Gastroesophageal sphincter (tissue), 4 donors: ENCODE data around the gene NCBP2. TPM values are rescaled to one million over a fixed set of nuclear protein-coding genes. Genes with fewer than 3 reads are reported as not detected.
A peak's percentile ranks its signal among the peaks of the same experiment; 100 is the strongest.
"Not testable (repeated sequence)": the region's sequence is repeated elsewhere in the genome, so short reads cannot be mapped to it uniquely, and the experiment has no call there.

Experiments
- ATAC-seq: fragments of 150-250 bp; one replicate; pipeline ENCODE4 v1.9.1; 2016; ENCODE audit warnings: mild to moderate bottlenecking, moderate library complexity
- H3K27ac ChIP-seq, 4 donors: fragments of 200-600 bp; sonication (generic) in 3 of 4; 1 replicate in 3 of 4; 2 replicates in 1 of 4; pipeline ENCODE4 v1.5.1; 2016 to 2019
- H3K27me3 ChIP-seq: fragments of 200-600 bp; sonication (generic); one replicate; pipeline ENCODE4 v1.5.1; 2019
- H3K36me3 ChIP-seq, 2 donors: fragments of 200-600 bp; sonication (generic); one replicate each; pipeline ENCODE4 v1.5.1; 2019; ENCODE audit warnings: control low read depth in 1 of 2
- H3K4me1 ChIP-seq, 3 donors: fragments of 200-600 bp; sonication (generic); 1 replicate in 2 of 3; 2 replicates in 1 of 3; pipeline ENCODE4 v1.5.1; 2016 to 2019; ENCODE audit warnings: control low read depth in 2 of 3
- H3K4me3 ChIP-seq, 2 donors: fragments of 200-600 bp; sonication (generic); one replicate each; pipeline ENCODE4 v1.5.1; 2019; ENCODE audit warnings: mild to moderate bottlenecking in 1 of 2, moderate library complexity in 1 of 2
- H3K9me3 ChIP-seq, 3 donors: fragments of 200-600 bp; sonication (generic); one replicate each; pipeline ENCODE4 v1.5.1; 2017 to 2019; ENCODE audit warnings: control low read depth in 2 of 3
- CTCF ChIP-seq, 4 experiments: fragments of 200-600 bp in 2 of 4; fragments of 450-650 bp in 2 of 4; sonication (generic) in 1 of 4; IDR thresholded peaks; one replicate each; pipeline ENCODE4 v1.5.1; 2017 to 2019; ENCODE audit warnings: antibody characterized with exemption in 4 of 4, mild to moderate bottlenecking in 2 of 4, moderate library complexity in 2 of 4
- EP300 ChIP-seq: sonication (generic); formaldehyde crosslinking; IDR thresholded peaks from one replicate; pipeline ENCODE4 v1.6.1; 2017; ENCODE audit warnings: antibody characterized with exemption, mild to moderate bottlenecking
- POLR2A ChIP-seq, 2 donors: fragments of 450-650 bp; IDR thresholded peaks; one replicate each; pipeline ENCODE4 v1.6.1; 2017; ENCODE audit warnings: antibody characterized with exemption in 2 of 2, mild to moderate bottlenecking in 2 of 2, moderate library complexity in 1 of 2
- POLR2AphosphoS5 ChIP-seq: sonication (generic); formaldehyde crosslinking; IDR thresholded peaks from one replicate; pipeline ENCODE4 v1.6.1; 2017; ENCODE audit warnings: antibody characterized with exemption
- WGBS, 2 donors: methylation state at CpG; one replicate each; pipeline ENCODE4 v1.1.5; 2018; ENCODE audit warnings: low coverage in 1 of 2; 5-methylcytosine and 5-hydroxymethylcytosine counted together
- total RNA-seq, 4 donors: library from RNA; depleted of rRNA; stranded (reverse); fragments of >200 nt; gene quantifications; one replicate each; pipeline ENCODE4 v1.1.0, GENCODE V29; 2016

NCBP2 gene
- total RNA-seq, 4 donors from 2014 or later = 46.8 to 53.2 (median 49.7) TPM

- Histone ChIP-seq H3K4me3 (no peak overlapping the region), H3K27me3 (no peaks in the 10 kb centered on the region), H3K36me3 (peaks cover 0 to 42% of the 10 kb centered on the region in 2 donors), H3K27ac (no peak overlapping the region), H3K4me1 (peaks cover 0 to 21% (median 8%) of the 10 kb centered on the region in 3 donors), H3K9me3 (no peaks in the 10 kb centered on the region)
- WGBS, 2 donors = 88% methylated on average over 3 of the region's 28 CpGs; no CpG with 5 or more reads in 1 of the 2 donors
- ATAC-seq = no peak
- TF ChIP-seq EP300 (no peak), POLR2AphosphoS5 (no peak), POLR2A (IDR thresholded peaks at IDR 0.05) (no peak), CTCF (IDR thresholded peaks at IDR 0.05) (no peak)
These were observed 5.6 kb upstream of the NCBP2 start for GRCh38 chr3:196947860-196948441.

GRCh38 chr3:196947136-196947859 lies 5.0 kb upstream of the NCBP2 start:
- peaks cover 0 to 21% (median 8%) of the 10 kb centered on the region in 3 donors for H3K4me1 ChIP-seq
- no peak overlapping the region for H3K27ac ChIP-seq
- no peaks in the 10 kb centered on the region for H3K9me3 ChIP-seq
- TF ChIP-seq POLR2A (IDR thresholded peaks at IDR 0.05) (no peak), EP300 (no peak)
- no peak overlapping the region for H3K4me3 ChIP-seq
- H3K27me3 ChIP-seq = no peaks in the 10 kb centered on the region
- H3K36me3 ChIP-seq = peaks cover 0 to 42% of the 10 kb centered on the region in 2 donors
- WGBS, 2 donors = 50 to 100% methylated on average over 1 of the region's 10 CpGs
- no peak for ATAC-seq

GRCh38 chr3:196944037-196944790 lies 1.9 kb upstream of the NCBP2 start:
- not testable (repeated sequence) for H3K9me3 ChIP-seq
- WGBS, 2 donors = 77 to 80% methylated on average over 1 to 11 of the region's 14 CpGs

GRCh38 chr3:196942915-196943277 lies 568 bp upstream of the NCBP2 start:
- 0% methylated on average over 2 of the region's 25 CpGs; no CpG with 5 or more reads in 1 of the 2 donors for WGBS, 2 donors
- H3K27ac ChIP-seq = peak overlapping the region; percentile 64 to 96 (median 96)
- H3K27me3 ChIP-seq = no peaks in the 10 kb centered on the region
- peak; percentile 0 for ATAC-seq
- H3K36me3 ChIP-seq = peaks cover 0 to 39% of the 10 kb centered on the region in 2 donors
- no peaks in the 10 kb centered on the region for H3K9me3 ChIP-seq
- H3K4me3 ChIP-seq = peak overlapping the region; percentile 83 to 86
- H3K4me1 ChIP-seq = peaks cover 0 to 40% (median 15%) of the 10 kb centered on the region in 3 donors
- TF ChIP-seq EP300 = no peak
- TF ChIP-seq POLR2AphosphoS5 = no peak

More at GRCh38 chr3:196944037-196944790, 1.9 kb upstream of the NCBP2 start:
- Histone ChIP-seq H3K4me1 (peaks cover 0 to 40% (median 15%) of the 10 kb centered on the region in 3 donors), H3K36me3 (peaks cover 0 to 26% of the 10 kb centered on the region in 2 donors)
- ATAC-seq, H3K4me3 ChIP-seq, H3K27ac ChIP-seq, H3K27me3 ChIP-seq: not testable (repeated sequence)

- no peaks in the 10 kb centered on the region for H3K27me3 ChIP-seq
- TF ChIP-seq CTCF (IDR thresholded peaks at IDR 0.05) = no peak
- no peak for TF ChIP-seq POLR2AphosphoS5
- no peak for TF ChIP-seq POLR2A (IDR thresholded peaks at IDR 0.05)
- TF ChIP-seq EP300 = no peak
- H3K4me3 ChIP-seq = peak overlapping the region; percentile 83 to 86
- peak; percentile 50 for ATAC-seq
- H3K36me3 ChIP-seq = peaks cover 0 to 40% of the 10 kb centered on the region in 2 donors
- H3K9me3 ChIP-seq = no peaks in the 10 kb centered on the region
- 0% methylated on average over 3 to 6 of the region's 31 CpGs for WGBS, 2 donors
- peaks cover 0 to 40% (median 15%) of the 10 kb centered on the region in 3 donors for H3K4me1 ChIP-seq
- peak overlapping the region; percentile 70 to 96 (median 96) for H3K27ac ChIP-seq
These were observed 551 bp downstream of the NCBP2 start for GRCh38 chr3:196941729-196942225.

- Histone ChIP-seq H3K36me3 (peaks cover 3 to 59% of the 10 kb centered on the region in 2 donors), H3K27me3 (no peaks in the 10 kb centered on the region), H3K27ac (no peak overlapping the region), H3K4me1 (peaks cover 0 to 25% (median 12%) of the 10 kb centered on the region in 3 donors), H3K4me3 (no peak overlapping the region), H3K9me3 (no peaks in the 10 kb centered on the region)
- WGBS, 2 donors = 84 to 85% methylated on average over 5 of the region's 5 CpGs
- TF ChIP-seq EP300 (no peak), POLR2A (IDR thresholded peaks at IDR 0.05) (no peak), POLR2AphosphoS5 (no peak), CTCF (IDR thresholded peaks at IDR 0.05) (no peak)
- no peak for ATAC-seq
These were observed 3.8 kb downstream of the NCBP2 start for GRCh38 chr3:196938576-196938975.
